GM12878 (cell line): ENCODE results near the gene TMSB10. TPM values are rescaled to one million over a fixed set of nuclear protein-coding genes. Genes with fewer than 3 reads are reported as not detected.
A peak's percentile ranks its signal among the peaks of the same experiment; 100 is the strongest.

Experiments
- ATAC-seq: fragments of 200-7000 bp; cut with Tn5 transposase; 3 replicates; pipeline ENCODE4 v1.9.1; 2020; ENCODE audit warnings: mild to moderate bottlenecking, moderate library complexity
- BruUV-seq: library from RNA; stranded (reverse); fragments of 400-500 nt; replicated peaks from 2 replicates; lab custom pipeline; 2021; lab: Mats Ljungman, UMichigan
- CTCF ChIA-PET: fragments of 300-600 bp; sonication (Branson Sonifier 250); formaldehyde crosslinking; extraction: SDS; loops from one replicate; lab custom pipeline; 2021; ENCODE audit warnings: inconsistent platforms; lab: Yijun Ruan, JAX
- POLR2A ChIA-PET: fragments of 350-600 bp; formaldehyde crosslinking; extraction: SDS; loops from one replicate; lab custom pipeline; 2021; ENCODE audit warnings: inconsistent platforms; lab: Charles Lee
- RAD21 ChIA-PET: fragments of 300-600 bp; sonication (Branson Sonifier 250); formaldehyde crosslinking; loops from one replicate; lab custom pipeline; 2023; ENCODE audit warnings: antibody characterized with exemption; ENCODE audit not compliant: unreplicated experiment; lab: Charles Lee
- SMC1A ChIA-PET: fragments of 300-600 bp; sonication (Branson Sonifier 250); formaldehyde crosslinking; loops from one replicate; lab custom pipeline; 2023; ENCODE audit not compliant: unreplicated experiment, uncharacterized antibody; lab: Charles Lee
- DNase-seq: peaks from one replicate; pipeline ENCODE4 v3.0.0-alpha.2; 2011; ENCODE audit warnings: low read depth, low spot score
- FAIRE-seq: peaks from 3 replicates; lab custom pipeline; 2011; peaks lifted over from hg19 to GRCh38; lab: Jason Lieb, UNC
- H2AFZ ChIP-seq: 2 replicates; pipeline ENCODE4 v1.6.0; 2011; ENCODE audit warnings: low read depth, low read length, control low read depth; ENCODE audit not compliant: control insufficient read depth
- H3K27ac ChIP-seq: 2 replicates; pipeline ENCODE4 v1.5.1; 2011; ENCODE audit warnings: control low read depth; ENCODE audit not compliant: control insufficient read depth, insufficient read depth
- H3K27me3 ChIP-seq, 2 experiments: replicated peaks in 1 of 2; 2 replicates each; pipeline versions ENCODE4 v1.6.0 to v1.6.1; 2011; ENCODE audit warnings: low read length in 1 of 2; ENCODE audit not compliant: control insufficient read depth in 2 of 2, insufficient read depth in 2 of 2
- H3K36me3 ChIP-seq, 2 experiments: 2 replicates each; pipeline ENCODE4 v1.5.1; 2011; ENCODE audit warnings: low read length in 1 of 2; ENCODE audit not compliant: control insufficient read depth in 2 of 2, insufficient read depth in 2 of 2
- H3K4me1 ChIP-seq: 2 replicates; pipeline ENCODE4 v1.6.1; 2011; ENCODE audit warnings: mild to moderate bottlenecking, low read length, moderate library complexity, mixed read lengths; ENCODE audit not compliant: control insufficient read depth, insufficient read depth
- H3K4me2 ChIP-seq: 2 replicates; pipeline ENCODE4 v1.6.0; 2011; ENCODE audit warnings: control low read depth; ENCODE audit not compliant: control insufficient read depth, insufficient read depth
- H3K4me3 ChIP-seq: fragments of 200-600 bp; sonication (generic); 2 replicates; pipeline ENCODE4 v1.5.1; 2016
- H3K79me2 ChIP-seq: 2 replicates; pipeline ENCODE4 v1.6.0; 2011; ENCODE audit warnings: low read length; ENCODE audit not compliant: control insufficient read depth, insufficient read depth
- H3K9ac ChIP-seq: 2 replicates; pipeline ENCODE4 v1.8.0; 2011; ENCODE audit warnings: low read length, control low read depth, mixed read lengths; ENCODE audit not compliant: control insufficient read depth, insufficient read depth
- H3K9me3 ChIP-seq: replicated peaks from 3 replicates; pipeline ENCODE4 v1.5.1; 2011; ENCODE audit warnings: mild to moderate bottlenecking, low read length; ENCODE audit not compliant: control insufficient read depth, insufficient read depth
- H4K20me1 ChIP-seq: 2 replicates; pipeline ENCODE4 v1.6.0; 2011; ENCODE audit not compliant: control insufficient read depth, insufficient read depth
- IKZF1 ChIP-seq: fragments of 450-650 bp; conservative IDR thresholded peaks from 2 replicates; pipeline ENCODE4 v1.6.1; 2017; ENCODE audit warnings: antibody characterized with exemption, mild to moderate bottlenecking
- JUNB ChIP-seq: IDR thresholded peaks from 2 replicates; pipeline ENCODE4 v1.6.1; 2016; ENCODE audit warnings: antibody characterized with exemption, mild to moderate bottlenecking
- MYC ChIP-seq: IDR thresholded peaks from 2 replicates; pipeline ENCODE4 v1.6.1; 2011; ENCODE audit warnings: mild to moderate bottlenecking, low read length, moderate library complexity, inconsistent platforms; ENCODE audit not compliant: insufficient read depth, insufficient replicate concordance, insufficient read length, severe bottlenecking
- SP1 ChIP-seq: IDR thresholded peaks from one replicate; pipeline ENCODE4 v1.6.1; 2011; ENCODE audit warnings: low read depth, low read length
- YY1 ChIP-seq: IDR thresholded peaks from 2 replicates; pipeline ENCODE4 v1.6.1; 2011; ENCODE audit warnings: low read depth, mild to moderate bottlenecking, low read length
- WGBS: methylation state at CpG from one replicate; pipeline ENCODE4 v1.1.6; 2016; ENCODE audit warnings: low lambda C conversion rate; ENCODE audit not compliant: insufficient replicate concordance, insufficient coverage; ENCODE audit errors: missing lambda C conversion rate; 5-methylcytosine and 5-hydroxymethylcytosine counted together
- in situ Hi-C: fragments of 300-500 bp; cut with MboI; formaldehyde crosslinking; loops from 9 replicates; pipeline ENCODE4 v1.14.3; 2018; ENCODE audit warnings: mixed read lengths
- intact Hi-C: fragments of 100-400 bp; cut with micrococcal nuclease; formaldehyde crosslinking; loops from one replicate; pipeline ENCODE4 v1.14.2; 2022; ENCODE audit not compliant: unreplicated experiment
- polyA plus RNA-seq, 11 experiments: library from polyadenylated mRNA; depleted of rRNA in 4 of 11; unstranded in 6 of 11; stranded (reverse) in 5 of 11; fragments of >200 nt; fragmentation: Nextera tagmentation in 4 of 11; fragmentation: Illumina TruSeq in 1 of 11; extraction: Ambion mirVana in 4 of 11; extraction: Trizol in 1 of 11; gene quantifications; 1 replicate in 1 of 11; 2 replicates in 10 of 11; pipeline versions ENCODE4 v1.2.1 to v1.2.3, GENCODE V29; 2011 to 2016; ENCODE audit warnings: inconsistent platforms in 2 of 11, missing spikeins in 2 of 11, low read depth in 1 of 11
- total RNA-seq, 4 experiments: library from RNA; depleted of rRNA in 3 of 4; stranded (reverse); fragments of >200 nt in 3 of 4; fragmentation: Illumina TruSeq in 1 of 4; extraction: Trizol in 1 of 4; gene quantifications; 2 replicates each; pipeline versions ENCODE4 v1.2.1 to v1.2.3, GENCODE V29; 2013 to 2021
- TF ChIP-seq, protein P1 (sequence below): fragments of 450-650 bp; formaldehyde crosslinking; IDR thresholded peaks from 2 replicates; pipeline ENCODE4 v1.4.0; 2020; ENCODE audit warnings: mild to moderate bottlenecking, moderate library complexity
- TF ChIP-seq, protein P2 (sequence below), 3 experiments: IDR thresholded peaks in 2 of 3; conservative IDR thresholded peaks in 1 of 3; 2 replicates each; pipeline ENCODE4 v1.5.1; 2011; ENCODE audit warnings: low read depth in 3 of 3, low read length in 3 of 3, mild to moderate bottlenecking in 3 of 3, control low read depth in 2 of 3, moderate library complexity in 2 of 3, inconsistent platforms in 1 of 3, mixed read lengths in 1 of 3; ENCODE audit not compliant: control insufficient read depth in 2 of 3, insufficient read depth in 1 of 3; ENCODE audit errors: extremely low read depth in 1 of 3
- TF ChIP-seq, protein P3 (sequence below): fragments of 450-650 bp; IDR thresholded peaks from 2 replicates; pipeline ENCODE4 v1.6.1; 2016; ENCODE audit warnings: mild to moderate bottlenecking
- TF ChIP-seq, protein P4 (sequence below): fragments of 450-650 bp; IDR thresholded peaks from 2 replicates; pipeline ENCODE4 v1.6.1; 2018; ENCODE audit warnings: mild to moderate bottlenecking, low read depth, moderate library complexity; ENCODE audit not compliant: partially characterized antibody

TMSB10 gene
- total and polyA plus RNA-seq, 10 of the 15 experiments (the other 5 are each of a cell fraction or from before 2014, with no cell fraction given), result 1,406 to 4,860 (median 3,381) TPM

DNA sequence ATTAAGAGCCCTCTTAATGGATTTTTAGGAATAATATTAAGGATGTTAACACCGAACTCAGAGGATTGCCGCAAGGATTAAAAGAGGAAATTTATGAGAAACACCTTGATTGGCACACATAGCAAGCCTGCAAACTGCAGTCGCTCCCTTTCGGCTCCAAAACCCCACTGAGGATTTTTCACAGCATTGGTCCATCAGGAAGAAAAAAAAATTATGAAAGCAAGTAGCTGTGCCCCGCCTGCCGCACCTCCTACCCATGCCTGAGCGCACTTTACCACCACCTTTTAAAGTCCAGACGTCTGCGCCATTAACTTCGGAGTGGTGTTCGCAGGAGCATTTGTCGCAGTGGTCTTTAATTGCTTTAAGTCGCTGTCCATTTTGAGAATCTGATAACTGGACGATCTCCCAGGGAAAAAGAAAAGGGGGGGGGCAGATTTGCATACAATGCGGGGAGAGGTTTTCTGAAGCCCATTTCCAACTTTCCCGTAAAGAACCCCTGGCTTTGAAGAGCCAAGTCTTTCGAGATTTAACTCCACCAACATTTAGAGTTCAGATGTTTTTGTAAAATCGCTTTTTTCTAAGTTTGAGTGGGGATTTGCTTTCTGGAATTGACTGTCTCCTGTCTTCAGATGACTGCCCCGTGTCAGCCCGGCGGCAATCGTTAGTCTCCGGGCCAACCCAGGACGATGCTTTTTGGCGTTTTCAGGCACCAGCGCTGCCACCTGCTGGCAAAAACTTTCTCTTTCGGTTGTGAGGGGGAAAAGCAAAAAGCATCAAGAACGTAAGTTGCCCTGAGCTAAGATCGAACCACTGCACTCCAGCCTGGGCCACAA, 23.7 kb upstream of the TMSB10 start:
- no peaks in the 10 kb centered on the region for H4K20me1 ChIP-seq
- ChIA-PET SMC1A (interaction anchor here (0.8 to 5.4 kb wide), 15 partner anchors 11 to 384 kb away, joined by 3 to 83 read pairs (median 5); no protein-coding TSS in a partner anchor), POLR2A (interaction anchor here (0.6 to 3.1 kb wide), 4 partner anchors 11 to 79 kb away, joined by 4 to 11 read pairs (median 4); no protein-coding TSS in a partner anchor), CTCF (interaction anchor here (0.6 to 11.1 kb wide), 31 partner anchors 9 to 400 kb away, joined by 3 to 133 read pairs (median 4); partner anchors contain the start of gene TMSB10), RAD21 (interaction anchor here (0.8 to 7.6 kb wide), 16 partner anchors 8 to 421 kb away, joined by 3 to 74 read pairs (median 5); partner anchors contain the start of gene KCMF1)
- H3K9me3 ChIP-seq, result no peaks in the 10 kb centered on the region
- H3K27me3 ChIP-seq, result peaks cover 0 to 9% of the 10 kb centered on the region in 2 experiments; a peak in 3 of 4 replicates
- peak overlapping the region; percentile 67 for H3K4me3 ChIP-seq
- WGBS, result 1% methylated on average over 29 of the region's 29 CpGs
- H3K79me2 ChIP-seq, result no peaks in the 10 kb centered on the region
- H3K4me2 ChIP-seq, result peak overlapping the region; percentile 97
- no peak for DNase-seq
- H2AFZ ChIP-seq, result peak overlapping the region; percentile 54
- intact Hi-C loops, result loop anchor here (1.0 to 5.0 kb wide), 4 partner anchors 24 to 386 kb away; partner anchors contain the start of gene TMSB10
- BruUV-seq, result no TSS peak
- peak; percentile 92 for FAIRE-seq
- in situ Hi-C loops, result loop anchor here (10.0 kb wide), 1 partner anchor 403 kb away; no protein-coding TSS in a partner anchor
- no peaks in the 10 kb centered on the region for H3K36me3 ChIP-seq
- peaks cover 16% of the 10 kb centered on the region for H3K4me1 ChIP-seq
- H3K9ac ChIP-seq, result peak overlapping the region; percentile 42
- H3K27ac ChIP-seq, result no peak overlapping the region
- peak; percentile 71 for ATAC-seq
- TF ChIP-seq, protein P1, sequence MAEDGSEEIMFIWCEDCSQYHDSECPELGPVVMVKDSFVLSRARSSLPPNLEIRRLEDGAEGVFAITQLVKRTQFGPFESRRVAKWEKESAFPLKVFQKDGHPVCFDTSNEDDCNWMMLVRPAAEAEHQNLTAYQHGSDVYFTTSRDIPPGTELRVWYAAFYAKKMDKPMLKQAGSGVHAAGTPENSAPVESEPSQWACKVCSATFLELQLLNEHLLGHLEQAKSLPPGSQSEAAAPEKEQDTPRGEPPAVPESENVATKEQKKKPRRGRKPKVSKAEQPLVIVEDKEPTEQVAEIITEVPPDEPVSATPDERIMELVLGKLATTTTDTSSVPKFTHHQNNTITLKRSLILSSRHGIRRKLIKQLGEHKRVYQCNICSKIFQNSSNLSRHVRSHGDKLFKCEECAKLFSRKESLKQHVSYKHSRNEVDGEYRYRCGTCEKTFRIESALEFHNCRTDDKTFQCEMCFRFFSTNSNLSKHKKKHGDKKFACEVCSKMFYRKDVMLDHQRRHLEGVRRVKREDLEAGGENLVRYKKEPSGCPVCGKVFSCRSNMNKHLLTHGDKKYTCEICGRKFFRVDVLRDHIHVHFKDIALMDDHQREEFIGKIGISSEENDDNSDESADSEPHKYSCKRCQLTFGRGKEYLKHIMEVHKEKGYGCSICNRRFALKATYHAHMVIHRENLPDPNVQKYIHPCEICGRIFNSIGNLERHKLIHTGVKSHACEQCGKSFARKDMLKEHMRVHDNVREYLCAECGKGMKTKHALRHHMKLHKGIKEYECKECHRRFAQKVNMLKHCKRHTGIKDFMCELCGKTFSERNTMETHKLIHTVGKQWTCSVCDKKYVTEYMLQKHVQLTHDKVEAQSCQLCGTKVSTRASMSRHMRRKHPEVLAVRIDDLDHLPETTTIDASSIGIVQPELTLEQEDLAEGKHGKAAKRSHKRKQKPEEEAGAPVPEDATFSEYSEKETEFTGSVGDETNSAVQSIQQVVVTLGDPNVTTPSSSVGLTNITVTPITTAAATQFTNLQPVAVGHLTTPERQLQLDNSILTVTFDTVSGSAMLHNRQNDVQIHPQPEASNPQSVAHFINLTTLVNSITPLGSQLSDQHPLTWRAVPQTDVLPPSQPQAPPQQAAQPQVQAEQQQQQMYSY (CRISPR knock-in tag), result no peak
- TF ChIP-seq, protein P2, sequence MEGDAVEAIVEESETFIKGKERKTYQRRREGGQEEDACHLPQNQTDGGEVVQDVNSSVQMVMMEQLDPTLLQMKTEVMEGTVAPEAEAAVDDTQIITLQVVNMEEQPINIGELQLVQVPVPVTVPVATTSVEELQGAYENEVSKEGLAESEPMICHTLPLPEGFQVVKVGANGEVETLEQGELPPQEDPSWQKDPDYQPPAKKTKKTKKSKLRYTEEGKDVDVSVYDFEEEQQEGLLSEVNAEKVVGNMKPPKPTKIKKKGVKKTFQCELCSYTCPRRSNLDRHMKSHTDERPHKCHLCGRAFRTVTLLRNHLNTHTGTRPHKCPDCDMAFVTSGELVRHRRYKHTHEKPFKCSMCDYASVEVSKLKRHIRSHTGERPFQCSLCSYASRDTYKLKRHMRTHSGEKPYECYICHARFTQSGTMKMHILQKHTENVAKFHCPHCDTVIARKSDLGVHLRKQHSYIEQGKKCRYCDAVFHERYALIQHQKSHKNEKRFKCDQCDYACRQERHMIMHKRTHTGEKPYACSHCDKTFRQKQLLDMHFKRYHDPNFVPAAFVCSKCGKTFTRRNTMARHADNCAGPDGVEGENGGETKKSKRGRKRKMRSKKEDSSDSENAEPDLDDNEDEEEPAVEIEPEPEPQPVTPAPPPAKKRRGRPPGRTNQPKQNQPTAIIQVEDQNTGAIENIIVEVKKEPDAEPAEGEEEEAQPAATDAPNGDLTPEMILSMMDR (IDR thresholded peaks at IDR 0.05 in 2 of 3, conservative IDR thresholded peaks at IDR 0.05 in 1 of 3; ENCODE audit: control insufficient read depth in 2 of 3, extremely low read depth in 1 of 3, insufficient read depth in 1 of 3, low read depth in 3 of 3, low read length in 3 of 3), result peak; percentile 59 to 76 (median 74)
- TF ChIP-seq YY1 (peak; percentile 23; the same call in 1 of the 2 replicates), SP1 (no peak), MYC (no peak), JUNB (peak; percentile 44), IKZF1 (peak; percentile 45; the same call in 1 of the 2 replicates)
- TF ChIP-seq, protein P3, sequence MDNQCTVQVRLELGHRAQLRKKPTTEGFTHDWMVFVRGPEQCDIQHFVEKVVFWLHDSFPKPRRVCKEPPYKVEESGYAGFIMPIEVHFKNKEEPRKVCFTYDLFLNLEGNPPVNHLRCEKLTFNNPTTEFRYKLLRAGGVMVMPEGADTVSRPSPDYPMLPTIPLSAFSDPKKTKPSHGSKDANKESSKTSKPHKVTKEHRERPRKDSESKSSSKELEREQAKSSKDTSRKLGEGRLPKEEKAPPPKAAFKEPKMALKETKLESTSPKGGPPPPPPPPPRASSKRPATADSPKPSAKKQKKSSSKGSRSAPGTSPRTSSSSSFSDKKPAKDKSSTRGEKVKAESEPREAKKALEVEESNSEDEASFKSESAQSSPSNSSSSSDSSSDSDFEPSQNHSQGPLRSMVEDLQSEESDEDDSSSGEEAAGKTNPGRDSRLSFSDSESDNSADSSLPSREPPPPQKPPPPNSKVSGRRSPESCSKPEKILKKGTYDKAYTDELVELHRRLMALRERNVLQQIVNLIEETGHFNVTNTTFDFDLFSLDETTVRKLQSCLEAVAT, result 0 out of 2 replicates have a peak, but pooled peaks have one; percentile 32
- TF ChIP-seq, protein P4, sequence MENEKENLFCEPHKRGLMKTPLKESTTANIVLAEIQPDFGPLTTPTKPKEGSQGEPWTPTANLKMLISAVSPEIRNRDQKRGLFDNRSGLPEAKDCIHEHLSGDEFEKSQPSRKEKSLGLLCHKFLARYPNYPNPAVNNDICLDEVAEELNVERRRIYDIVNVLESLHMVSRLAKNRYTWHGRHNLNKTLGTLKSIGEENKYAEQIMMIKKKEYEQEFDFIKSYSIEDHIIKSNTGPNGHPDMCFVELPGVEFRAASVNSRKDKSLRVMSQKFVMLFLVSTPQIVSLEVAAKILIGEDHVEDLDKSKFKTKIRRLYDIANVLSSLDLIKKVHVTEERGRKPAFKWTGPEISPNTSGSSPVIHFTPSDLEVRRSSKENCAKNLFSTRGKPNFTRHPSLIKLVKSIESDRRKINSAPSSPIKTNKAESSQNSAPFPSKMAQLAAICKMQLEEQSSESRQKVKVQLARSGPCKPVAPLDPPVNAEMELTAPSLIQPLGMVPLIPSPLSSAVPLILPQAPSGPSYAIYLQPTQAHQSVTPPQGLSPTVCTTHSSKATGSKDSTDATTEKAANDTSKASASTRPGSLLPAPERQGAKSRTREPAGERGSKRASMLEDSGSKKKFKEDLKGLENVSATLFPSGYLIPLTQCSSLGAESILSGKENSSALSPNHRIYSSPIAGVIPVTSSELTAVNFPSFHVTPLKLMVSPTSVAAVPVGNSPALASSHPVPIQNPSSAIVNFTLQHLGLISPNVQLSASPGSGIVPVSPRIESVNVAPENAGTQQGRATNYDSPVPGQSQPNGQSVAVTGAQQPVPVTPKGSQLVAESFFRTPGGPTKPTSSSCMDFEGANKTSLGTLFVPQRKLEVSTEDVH, result no peak
